A549 (cell line): ENCODE measurements around the gene AMPH. TPM values are rescaled to one million over a fixed set of nuclear protein-coding genes. Genes with fewer than 3 reads are reported as not detected.

Experiments used
- ATAC-seq, 2 experiments: fragments of 200-7000 bp in 1 of 2; fragments of >200 bp in 1 of 2; cut with Nextera tagmentation in 1 of 2; cut with Tn5 transposase in 1 of 2; 3 replicates each; pipeline versions ENCODE4 v1.8.0 to v1.9.1; 2018 to 2020; ENCODE audit warnings: mild to moderate bottlenecking in 1 of 2, moderate library complexity in 1 of 2
- CTCF ChIA-PET: fragments of 300-600 bp; sonication (Branson Sonifier 250); formaldehyde crosslinking; extraction: SDS; loops from one replicate; lab custom pipeline; 2021; ENCODE audit warnings: antibody characterized with exemption, inconsistent platforms; lab: Yijun Ruan, JAX
- POLR2A ChIA-PET: fragments of 350-600 bp; formaldehyde crosslinking; extraction: SDS; loops from one replicate; lab custom pipeline; 2021; ENCODE audit warnings: antibody characterized with exemption, inconsistent platforms; lab: Yijun Ruan, JAX
- DNase-seq, 2 experiments: peaks; one replicate each; pipeline versions ENCODE4 v3.0.0 to v3.0.0-alpha.2; 2011 to 2016; ENCODE audit warnings: low read depth in 1 of 2, low spot score in 1 of 2
- FAIRE-seq: peaks from 2 replicates; lab custom pipeline; 2011; peaks lifted over from hg19 to GRCh38; lab: Jason Lieb, UNC
- H3K27ac ChIP-seq, 2 experiments: fragments of >200 bp; sonication (Bioruptor Twin); formaldehyde crosslinking; 3 replicates each; pipeline ENCODE4 v1.5.1; 2016 to 2017
- H3K4me1 ChIP-seq: fragments of >200 bp; sonication (Bioruptor Twin); formaldehyde crosslinking; 3 replicates; pipeline ENCODE4 v1.6.1; 2016
- H3K4me2 ChIP-seq: fragments of >200 bp; sonication (Bioruptor Twin); formaldehyde crosslinking; 3 replicates; pipeline ENCODE4 v1.6.1; 2016
- H3K4me3 ChIP-seq: fragments of >200 bp; sonication (Bioruptor Twin); formaldehyde crosslinking; 3 replicates; pipeline ENCODE4 v1.5.1; 2016
- H3K9me3 ChIP-seq: fragments of >200 bp; sonication (Bioruptor Twin); formaldehyde crosslinking; 3 replicates; pipeline ENCODE4 v1.6.1; 2016
- CHD4 ChIP-seq: fragments of 200-600 bp; sonication (generic); IDR thresholded peaks from 2 replicates; pipeline ENCODE4 v1.6.1; 2016; ENCODE audit warnings: antibody characterized with exemption, mild to moderate bottlenecking, borderline replicate concordance
- CTCF ChIP-seq: fragments of >200 bp; sonication (Bioruptor Twin); formaldehyde crosslinking; IDR thresholded peaks from 3 replicates; pipeline ENCODE4 v1.5.1; 2016
- E2F6 ChIP-seq: IDR thresholded peaks from 2 replicates; pipeline ENCODE4 v1.6.1; 2012; ENCODE audit warnings: low read depth, borderline replicate concordance
- EHF ChIP-seq: fragments of 250-450 bp; sonication (Bioruptor Pico); IDR thresholded peaks from 2 replicates; pipeline ENCODE4 v1.5.0; 2020; ENCODE audit warnings: mild to moderate bottlenecking
- ELK1 ChIP-seq: fragments of 150-350 bp; IDR thresholded peaks from 2 replicates; pipeline ENCODE4 v1.6.1; 2014; ENCODE audit warnings: low read depth, mild to moderate bottlenecking, low read length
- FOSB ChIP-seq: fragments of 250-450 bp; sonication (Bioruptor Pico); IDR thresholded peaks from 2 replicates; pipeline ENCODE4 v1.5.0; 2020; ENCODE audit warnings: mild to moderate bottlenecking, moderate library complexity
- FOSL2 ChIP-seq, 2 experiments: fragments of 450-650 bp in 1 of 2; fragments of >200 bp in 1 of 2; sonication (Bioruptor Twin) in 1 of 2; formaldehyde crosslinking; IDR thresholded peaks; 2 replicates each; pipeline versions ENCODE4 v1.5.0 to v1.6.1; 2016 to 2020; ENCODE audit warnings: mild to moderate bottlenecking in 1 of 2, moderate library complexity in 1 of 2
- HMGXB4 ChIP-seq: fragments of 250-450 bp; sonication (Bioruptor Pico); IDR thresholded peaks from 2 replicates; pipeline ENCODE4 v1.5.0; 2021; ENCODE audit warnings: mild to moderate bottlenecking, moderate library complexity, borderline replicate concordance
- HOXA7 ChIP-seq: fragments of 250-450 bp; sonication (Bioruptor Pico); IDR thresholded peaks from 2 replicates; pipeline ENCODE4 v1.5.0; 2020; ENCODE audit warnings: mild to moderate bottlenecking, moderate library complexity
- HOXB5 ChIP-seq: fragments of 250-450 bp; sonication (Bioruptor Pico); IDR thresholded peaks from 2 replicates; pipeline ENCODE4 v1.5.0; 2020; ENCODE audit warnings: mild to moderate bottlenecking, moderate library complexity
- JUNB ChIP-seq: fragments of >200 bp; sonication (Bioruptor Twin); formaldehyde crosslinking; IDR thresholded peaks from 2 replicates; pipeline ENCODE4 v1.6.1; 2016
- MAFK ChIP-seq: fragments of 450-650 bp; IDR thresholded peaks from 2 replicates; pipeline ENCODE4 v1.6.1; 2014; ENCODE audit not compliant: partially characterized antibody
- MYC ChIP-seq: IDR thresholded peaks from 2 replicates; pipeline ENCODE4 v1.6.1; 2012; ENCODE audit warnings: mild to moderate bottlenecking, inconsistent platforms, low read length, improper control_type of control experiment, borderline replicate concordance
- NR3C1 ChIP-seq: fragments of >200 bp; sonication (Bioruptor Twin); formaldehyde crosslinking; IDR thresholded peaks from 3 replicates; pipeline ENCODE4 v1.6.1; 2017
- POLR2A ChIP-seq: IDR thresholded peaks from 2 replicates; pipeline ENCODE4 v1.6.1; 2012; ENCODE audit warnings: mild to moderate bottlenecking, low read length
- RAD21 ChIP-seq, 2 experiments: fragments of >200 bp in 1 of 2; sonication (Bioruptor Twin) in 1 of 2; formaldehyde crosslinking in 1 of 2; IDR thresholded peaks in 1 of 2; conservative IDR thresholded peaks in 1 of 2; 2 replicates in 1 of 2; 3 replicates in 1 of 2; pipeline ENCODE4 v1.6.1; 2012 to 2018; ENCODE audit warnings: inconsistent platforms in 1 of 2
- RARB ChIP-seq: fragments of 250-450 bp; sonication (Bioruptor Pico); IDR thresholded peaks from 2 replicates; pipeline ENCODE4 v1.8.0; 2021; ENCODE audit warnings: mild to moderate bottlenecking, moderate library complexity
- RCOR1 ChIP-seq: fragments of 150-350 bp; IDR thresholded peaks from 2 replicates; pipeline ENCODE4 v1.6.1; 2014; ENCODE audit warnings: antibody characterized with exemption, low read length, low read depth
- RNF2 ChIP-seq: fragments of 200-600 bp; sonication (generic); IDR thresholded peaks from 2 replicates; pipeline ENCODE4 v1.6.1; 2016; ENCODE audit warnings: low read depth, mild to moderate bottlenecking, antibody characterized with exemption, moderate library complexity, borderline replicate concordance
- SMC3 ChIP-seq: fragments of >200 bp; sonication (Bioruptor Twin); formaldehyde crosslinking; IDR thresholded peaks from 3 replicates; pipeline ENCODE4 v1.6.1; 2018; ENCODE audit warnings: inconsistent platforms
- WGBS: methylation state at CpG from one replicate; pipeline ENCODE4 v1.1.6; 2017; ENCODE audit errors: missing lambda C conversion rate; 5-methylcytosine and 5-hydroxymethylcytosine counted together
- polyA plus RNA-seq, 4 experiments: library from polyadenylated mRNA; depleted of rRNA in 3 of 4; stranded (reverse); fragments of >200 nt; fragmentation: RNase III in 1 of 4; extraction: RNeasy Plus Mini Kit Qiagen cat#74134 plus additional on column Dnase treatment in 1 of 4; gene quantifications; 2 replicates in 3 of 4; 3 replicates in 1 of 4; pipeline ENCODE4 v1.2.3, GENCODE V29; 2011 to 2017

The AMPH gene
- polyA plus RNA-seq, 2 of the 4 experiments (the other 2 are of a cell fraction), result 0.26 TPM; not detected in 1

GRCh38 chr7:38452681-38453108 is 178.5 kb downstream of the AMPH start:
- Histone ChIP-seq H3K9me3 (no peaks in the 10 kb centered on the region), H3K27ac (no peak overlapping the region), H3K4me3 (no peak overlapping the region), H3K4me1 (no peaks in the 10 kb centered on the region), H3K4me2 (no peak overlapping the region)
- TF ChIP-seq RARB (no peak), CHD4 (no peak), SMC3 (no peak), RCOR1 (no peak), E2F6 (no peak), POLR2A (no peak), HOXB5 (CRISPR knock-in tag) (no peak), JUNB (no peak), FOSL2 (IDR thresholded peaks at IDR 0.05) (no peak), FOSL2 (CRISPR knock-in tag; IDR thresholded peaks at IDR 0.05) (no peak), MAFK (no peak), FOSB (CRISPR knock-in tag) (no peak), HMGXB4 (CRISPR knock-in tag) (no peak), ELK1 (no peak), NR3C1 (no peak), RAD21 (conservative IDR thresholded peaks at IDR 0.05 in 1 of 2, IDR thresholded peaks at IDR 0.05 in 1 of 2) (no peak)
- CTCF ChIA-PET, result interaction anchor here (0.7 to 1.2 kb wide), 2 partner anchors 22 to 208 kb away, joined by 3 to 6 read pairs; no protein-coding TSS in a partner anchor
- DNase-seq, result no peak
- POLR2A ChIA-PET, result no interaction called here
- 0% methylated on average over 1 of the region's 1 CpG for WGBS
- FAIRE-seq, result no peak
- no peak for ATAC-seq

- no peaks in the 10 kb centered on the region for H3K9me3 ChIP-seq
- TF ChIP-seq HOXA7 (CRISPR knock-in tag), result no peak
- 0 out of 3 replicates have a peak, but pooled peaks have one; percentile 33 for TF ChIP-seq CTCF
- peak; percentile 33 to 55; a peak in 4 of 5 replicates for TF ChIP-seq RAD21 (conservative IDR thresholded peaks at IDR 0.05 in 1 of 2, IDR thresholded peaks at IDR 0.05 in 1 of 2)
- TF ChIP-seq MYC, result no peak
- TF ChIP-seq EHF (CRISPR knock-in tag), result no peak
- no peak for TF ChIP-seq RNF2
- TF ChIP-seq, all 56 proteins: peak for 2
- no peak overlapping the region for H3K4me3 ChIP-seq
- FAIRE-seq (no peak), DNase-seq (peak; percentile 9 to 37), ATAC-seq (peak; percentile 64 to 73; a peak in 4 of 6 replicates)
- no peaks in the 10 kb centered on the region for H3K4me1 ChIP-seq
- POLR2A ChIA-PET, result no interaction called here
- no peak overlapping the region for H3K27ac ChIP-seq
- CTCF ChIA-PET, result interaction anchor here (1.2 kb wide), 1 partner anchor 209 kb away, joined by 6 read pairs; no protein-coding TSS in a partner anchor
- WGBS, result 0% methylated on average over 2 of the region's 2 CpGs
- no peak overlapping the region for H3K4me2 ChIP-seq
These were observed 179.3 kb downstream of the AMPH start for GRCh38 chr7:38451840-38452239.
